Bronchial epithelial cell (primary cell): ENCODE measurements around the gene TFF2. TPM values are rescaled to one million over a fixed set of nuclear protein-coding genes. Genes with fewer than 3 reads are reported as not detected.

ENCODE experiments used
- DNase-seq: peaks from one replicate; pipeline ENCODE4 v3.0.0-alpha.2; 2010; ENCODE audit warnings: low read depth
- FAIRE-seq: peaks from 2 replicates; lab custom pipeline; 2011; peaks lifted over from hg19 to GRCh38; lab: Jason Lieb, UNC
- H3K27me3 ChIP-seq: 2 replicates; pipeline ENCODE4 v1.5.1; 2011; ENCODE audit warnings: low read length; ENCODE audit not compliant: control insufficient read depth, insufficient read depth
- H3K36me3 ChIP-seq: 2 replicates; pipeline ENCODE4 v1.5.1; 2011; ENCODE audit warnings: low read length; ENCODE audit not compliant: control insufficient read depth, insufficient read depth
- H3K4me3 ChIP-seq: 2 replicates; pipeline ENCODE4 v1.5.1; 2011; ENCODE audit warnings: mild to moderate bottlenecking, low read depth, low read length, control low read depth
- CTCF ChIP-seq: IDR thresholded peaks from 2 replicates; pipeline ENCODE4 v1.5.1; 2011; ENCODE audit warnings: mild to moderate bottlenecking, moderate library complexity, low read length, control low read depth, inconsistent platforms; ENCODE audit not compliant: insufficient read depth, severe bottlenecking
- total RNA-seq: library from RNA; depleted of rRNA; stranded (reverse); fragments of >200 nt; gene quantifications from 2 replicates; pipeline ENCODE4 v1.2.1, GENCODE V29; 2014

TFF2 gene
- total RNA-seq, 1 donor from 2014 or later = not detected

GRCh38 chr21:42358261-42358660 lies 7.5 kb upstream of the TFF2 start:
- no peaks in the 10 kb centered on the region for H3K36me3 ChIP-seq
- peaks cover 1% of the 10 kb centered on the region for H3K27me3 ChIP-seq
- no peak for FAIRE-seq
- H3K4me3 ChIP-seq = no peak overlapping the region
- TF ChIP-seq CTCF = no peak
- DNase-seq = no peak

- FAIRE-seq (no peak), DNase-seq (peak; percentile 55)
- no peak for TF ChIP-seq CTCF
- Histone ChIP-seq H3K27me3 (peaks cover 1% of the 10 kb centered on the region), H3K4me3 (no peak overlapping the region), H3K36me3 (no peaks in the 10 kb centered on the region)
Measured at GRCh38 chr21:42357307-42357706, 6.5 kb upstream of the TFF2 start.

GRCh38 chr21:42356650-42357049 lies 5.9 kb upstream of the TFF2 start:
- no peak overlapping the region for H3K4me3 ChIP-seq
- FAIRE-seq (no peak), DNase-seq (no peak)

GRCh38 chr21:42356046-42356445 lies 5.3 kb upstream of the TFF2 start:
- FAIRE-seq (no peak), DNase-seq (no peak)
- TF ChIP-seq CTCF = no peak
- H3K4me3 ChIP-seq = no peak overlapping the region
- H3K27me3 ChIP-seq = peaks cover 1% of the 10 kb centered on the region
- no peaks in the 10 kb centered on the region for H3K36me3 ChIP-seq

More at GRCh38 chr21:42356650-42357049, 5.9 kb upstream of the TFF2 start:
- Histone ChIP-seq H3K27me3 (peaks cover 1% of the 10 kb centered on the region), H3K36me3 (no peaks in the 10 kb centered on the region)
- no peak for TF ChIP-seq CTCF

GRCh38 chr21:42353623-42354022 lies 2.8 kb upstream of the TFF2 start:
- FAIRE-seq (no peak), DNase-seq (no peak)

More at GRCh38 chr21:42353623-42354022, 2.8 kb upstream of the TFF2 start:
- Histone ChIP-seq H3K36me3 (no peaks in the 10 kb centered on the region), H3K27me3 (peaks cover 1% of the 10 kb centered on the region), H3K4me3 (no peak overlapping the region)
- TF ChIP-seq CTCF = no peak
